GM13977 (cell line): ENCODE data around the gene SPRY2.

Experiments used
- DNase-seq: peaks from one replicate; pipeline ENCODE4 v3.0.0; 2012; ENCODE audit warnings: low spot score
- in situ Hi-C: fragments of 300-500 bp; cut with MboI; formaldehyde crosslinking; loops from one replicate; pipeline ENCODE4 v1.12.0; 2022; ENCODE audit warnings: low sequenced_read_pairs, low pct_unique_long_range_greater_than_20kb, mixed read lengths, inconsistent platforms; ENCODE audit not compliant: unreplicated experiment
- TF ChIP-seq, protein P1 (sequence below): IDR thresholded peaks from 2 replicates; pipeline ENCODE4 v1.5.1; 2012; ENCODE audit warnings: mild to moderate bottlenecking, control low read depth; ENCODE audit not compliant: insufficient read depth; ENCODE audit errors: extremely low read depth, missing control alignments

The SPRY2 gene

DNA sequence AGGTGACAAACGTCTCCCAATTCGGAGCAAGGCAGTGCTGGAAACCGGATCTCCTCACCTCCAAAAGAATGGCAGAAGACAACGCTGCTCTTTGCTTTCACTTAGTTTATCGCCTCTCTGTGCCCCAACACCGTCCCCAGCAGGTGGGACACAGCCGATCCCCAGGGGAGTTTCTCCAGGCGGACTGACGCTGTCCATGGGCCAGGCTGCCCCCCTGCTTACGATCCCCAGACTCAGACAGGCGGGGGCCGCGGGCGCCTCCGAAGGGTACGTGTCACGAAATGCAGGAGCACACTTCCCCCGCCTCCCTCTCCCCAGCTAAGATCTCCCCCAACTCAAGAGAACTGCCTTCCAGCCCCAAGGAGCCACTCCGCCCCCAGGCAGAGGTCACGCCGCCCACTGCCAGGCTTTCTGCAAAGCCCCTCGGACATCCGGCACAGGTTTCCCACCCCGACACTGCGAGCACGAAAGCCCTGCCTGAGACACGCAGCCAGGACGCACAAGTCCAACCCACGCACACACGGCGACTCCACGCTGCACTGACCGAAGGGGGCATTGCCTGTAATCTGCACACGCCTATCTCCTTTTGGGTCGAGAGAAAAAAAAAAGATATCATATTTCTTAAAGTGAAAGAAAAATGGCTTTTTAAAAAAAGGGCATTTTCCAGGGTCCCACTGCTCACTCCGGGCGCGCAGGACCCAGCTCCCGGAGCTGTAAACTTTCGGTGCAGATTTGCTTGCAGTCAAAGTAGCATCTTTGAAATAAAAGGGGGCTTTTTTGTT, 2.0 kb downstream of the SPRY2 start:
- in situ Hi-C loops = no loop called here
- DNase-seq = peak; percentile 56
- TF ChIP-seq, protein P1, sequence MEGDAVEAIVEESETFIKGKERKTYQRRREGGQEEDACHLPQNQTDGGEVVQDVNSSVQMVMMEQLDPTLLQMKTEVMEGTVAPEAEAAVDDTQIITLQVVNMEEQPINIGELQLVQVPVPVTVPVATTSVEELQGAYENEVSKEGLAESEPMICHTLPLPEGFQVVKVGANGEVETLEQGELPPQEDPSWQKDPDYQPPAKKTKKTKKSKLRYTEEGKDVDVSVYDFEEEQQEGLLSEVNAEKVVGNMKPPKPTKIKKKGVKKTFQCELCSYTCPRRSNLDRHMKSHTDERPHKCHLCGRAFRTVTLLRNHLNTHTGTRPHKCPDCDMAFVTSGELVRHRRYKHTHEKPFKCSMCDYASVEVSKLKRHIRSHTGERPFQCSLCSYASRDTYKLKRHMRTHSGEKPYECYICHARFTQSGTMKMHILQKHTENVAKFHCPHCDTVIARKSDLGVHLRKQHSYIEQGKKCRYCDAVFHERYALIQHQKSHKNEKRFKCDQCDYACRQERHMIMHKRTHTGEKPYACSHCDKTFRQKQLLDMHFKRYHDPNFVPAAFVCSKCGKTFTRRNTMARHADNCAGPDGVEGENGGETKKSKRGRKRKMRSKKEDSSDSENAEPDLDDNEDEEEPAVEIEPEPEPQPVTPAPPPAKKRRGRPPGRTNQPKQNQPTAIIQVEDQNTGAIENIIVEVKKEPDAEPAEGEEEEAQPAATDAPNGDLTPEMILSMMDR = no peak

DNA sequence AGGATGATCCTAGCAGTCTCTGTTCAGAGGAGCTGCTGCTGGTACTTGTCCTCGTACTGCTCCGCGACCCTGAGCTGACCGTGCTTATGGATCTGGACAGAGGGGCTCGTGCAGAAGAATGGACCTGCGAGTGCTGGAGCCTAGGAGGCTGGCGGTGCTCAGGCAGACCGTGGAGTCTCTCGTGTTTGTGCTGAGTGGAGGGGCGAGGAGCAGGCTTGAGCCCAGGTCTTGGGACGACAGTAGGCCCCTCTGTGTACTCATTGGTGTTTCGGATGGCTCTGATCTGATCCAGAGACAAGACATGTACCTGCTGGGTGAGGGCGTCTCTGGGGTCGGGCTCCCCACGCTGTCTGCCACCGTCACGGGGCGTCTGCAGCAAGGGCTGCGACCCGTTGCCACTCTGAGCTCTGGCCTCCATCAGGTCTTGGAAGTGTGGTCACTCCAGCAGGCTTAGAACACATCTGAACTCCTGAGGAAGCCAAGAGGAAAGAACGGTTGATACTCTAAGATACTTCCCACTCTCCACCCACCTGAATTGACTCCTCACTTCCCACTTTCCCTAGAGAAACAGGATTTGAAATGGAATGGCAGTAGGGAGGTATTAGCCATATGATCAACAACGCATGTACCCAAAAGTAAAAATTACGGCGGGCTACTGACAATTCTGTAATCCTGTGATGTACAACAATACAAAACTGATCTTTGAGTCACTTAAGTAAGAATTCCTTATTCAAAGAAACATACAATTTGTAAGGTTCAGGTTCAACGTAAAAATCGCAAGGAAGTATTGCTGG, 3.4 kb downstream of the SPRY2 start:
- in situ Hi-C loops = no loop called here
- TF ChIP-seq, protein P1 = no peak
- no peak for DNase-seq

DNA sequence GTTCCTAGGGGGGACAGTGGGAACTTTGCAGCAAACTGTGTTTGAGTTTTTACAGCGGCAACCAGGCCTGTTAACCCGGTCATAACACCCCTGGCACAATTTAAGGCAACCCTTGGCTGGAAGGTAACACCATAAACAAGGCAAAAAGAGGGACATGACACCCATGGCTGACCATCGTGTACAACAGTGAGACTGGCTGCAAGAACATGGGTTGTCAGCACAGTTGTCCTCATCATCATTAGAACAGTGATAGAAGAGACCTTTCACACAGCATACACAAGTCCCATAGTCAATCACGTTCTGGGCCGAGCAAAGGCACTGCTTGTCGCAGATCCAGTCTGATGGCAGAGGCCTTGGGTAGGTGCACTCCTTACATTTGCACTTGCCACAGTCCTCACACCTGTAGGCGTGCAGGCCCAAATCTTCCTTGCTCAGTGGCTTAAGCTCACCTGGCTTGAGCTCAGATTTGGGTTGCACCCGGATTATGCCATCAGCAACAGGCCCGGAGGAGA, 4.1 kb downstream of the SPRY2 start:
- in situ Hi-C loops = no loop called here
- DNase-seq = no peak
- TF ChIP-seq, protein P1 = no peak

DNA sequence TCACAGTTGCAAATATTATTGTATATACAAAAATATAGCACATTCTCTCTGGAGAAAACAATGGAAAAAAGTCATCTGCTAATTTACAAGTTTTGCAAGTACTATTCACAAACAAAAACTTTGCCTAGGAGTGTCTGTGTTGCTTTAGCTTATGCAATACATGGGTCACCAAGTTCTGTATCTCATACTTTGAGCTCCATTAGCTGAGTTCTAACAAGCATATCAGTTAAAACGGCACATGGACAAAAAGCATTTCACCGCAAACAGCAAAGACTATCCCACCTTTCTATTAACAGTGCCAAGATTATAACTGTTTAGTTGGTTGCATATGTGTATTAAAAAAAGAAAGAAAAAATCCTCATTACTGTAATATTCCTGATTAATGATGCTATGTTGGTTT, 4.6 kb downstream of the SPRY2 start:
- TF ChIP-seq, protein P1 = no peak
- in situ Hi-C loops = no loop called here
- no peak for DNase-seq

DNA sequence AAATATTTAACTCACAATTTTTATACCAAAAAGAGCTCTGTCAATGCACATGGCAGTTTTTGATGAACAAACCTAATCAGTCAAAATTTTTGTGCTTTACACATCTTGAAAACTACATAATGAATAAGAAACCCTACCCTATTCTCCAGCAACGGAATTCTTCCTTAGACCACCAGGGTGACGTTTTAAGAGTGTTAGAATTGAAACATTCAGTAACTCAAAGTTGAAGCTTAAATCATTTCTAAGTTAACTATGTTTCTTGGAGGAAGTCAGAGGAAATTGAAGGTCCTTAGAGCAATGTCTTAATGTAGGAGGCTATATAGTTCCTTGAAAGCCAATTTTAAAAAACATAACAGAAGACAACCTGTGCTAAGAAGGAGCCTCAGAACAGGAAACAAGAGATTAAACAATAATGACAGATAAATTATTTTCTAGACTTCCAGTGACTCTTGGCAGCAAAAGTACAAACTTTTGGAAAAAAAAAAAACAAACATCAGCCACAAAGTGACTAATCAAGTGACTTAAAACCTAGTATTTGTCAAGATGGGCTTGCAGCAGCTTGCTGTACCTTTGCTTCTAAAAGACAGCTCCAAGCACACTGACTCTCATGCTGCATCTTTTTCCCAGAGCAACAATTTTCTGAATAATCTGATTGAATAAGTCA, 6.2 kb downstream of the SPRY2 start:
- in situ Hi-C loops = no loop called here
- DNase-seq = no peak
- TF ChIP-seq, protein P1 = no peak

DNA sequence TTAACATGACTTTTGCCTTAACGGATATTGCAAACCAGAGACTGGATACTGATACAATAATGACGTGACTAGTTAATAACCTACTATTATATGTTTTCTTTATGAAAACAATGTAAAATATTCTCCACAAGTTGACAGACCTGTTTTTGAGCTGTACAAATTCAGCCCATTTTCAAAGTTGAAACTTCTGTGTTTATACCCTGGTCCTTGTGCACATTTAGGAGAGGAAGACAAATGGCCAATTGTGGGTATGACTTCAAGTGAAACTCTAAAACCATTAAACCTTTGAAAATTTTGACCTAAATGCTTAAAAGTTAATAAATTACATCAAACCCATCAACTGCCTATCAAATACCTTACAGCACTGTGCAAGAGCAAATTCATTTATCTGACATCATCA, 8.9 kb downstream of the SPRY2 start:
- in situ Hi-C loops = no loop called here
- no peak for DNase-seq
- TF ChIP-seq, protein P1 = no peak
